ENCODE results near the gene CHODL. TPM values are rescaled to one million over a fixed set of nuclear protein-coding genes. Genes with fewer than 3 reads are reported as not detected.

Gene CHODL
- total RNA-seq, 1 donor, result not detected

GRCh38 chr21:18222346-18222745 lies 22.3 kb upstream of the CHODL start:
- Histone ChIP-seq H3K27ac (ENCODE audit: low read depth, low read length) (no peak overlapping the region), H4K20me1 (ENCODE audit: insufficient read depth, low read length) (no peaks in the 10 kb centered on the region), H3K4me1 (ENCODE audit: insufficient read depth, low read length) (no peaks in the 10 kb centered on the region), H3K27me3 (ENCODE audit: insufficient read depth, low read length) (no peaks in the 10 kb centered on the region), H3K79me2 (ENCODE audit: insufficient read depth, low read length) (no peaks in the 10 kb centered on the region), H3K4me2 (ENCODE audit: insufficient read depth, low read length) (no peak overlapping the region), H3K9me3 (ENCODE audit: low read depth, low read length) (peaks cover 5% of the 10 kb centered on the region), H3K36me3 (ENCODE audit: insufficient read depth, low read length) (no peaks in the 10 kb centered on the region), H3K4me3 (ENCODE audit: insufficient read depth, low read length) (no peak overlapping the region), H2AFZ (ENCODE audit: low read length) (no peak overlapping the region)
- no peak for DNase-seq (ENCODE audit: insufficient read length, low spot score, missing footprints)
- no peak for TF ChIP-seq CTCF (IDR thresholded peaks at IDR 0.05; ENCODE audit: extremely low read depth, low read depth, low read length)

GRCh38 chr21:18228060-18228739 lies 16.4 kb upstream of the CHODL start:
- Histone ChIP-seq H3K4me1 (ENCODE audit: insufficient read depth, low read length) (no peaks in the 10 kb centered on the region), H3K4me3 (ENCODE audit: insufficient read depth, low read length) (no peak overlapping the region), H3K27me3 (ENCODE audit: insufficient read depth, low read length) (no peaks in the 10 kb centered on the region), H2AFZ (ENCODE audit: low read length) (no peak overlapping the region), H3K9me3 (ENCODE audit: low read depth, low read length) (peaks cover 3% of the 10 kb centered on the region), H3K4me2 (ENCODE audit: insufficient read depth, low read length) (no peak overlapping the region), H3K79me2 (ENCODE audit: insufficient read depth, low read length) (no peaks in the 10 kb centered on the region), H3K36me3 (ENCODE audit: insufficient read depth, low read length) (no peaks in the 10 kb centered on the region), H4K20me1 (ENCODE audit: insufficient read depth, low read length) (no peaks in the 10 kb centered on the region), H3K27ac (ENCODE audit: low read depth, low read length) (no peak overlapping the region)
- DNase-seq (ENCODE audit: insufficient read length, low spot score, missing footprints), result no peak
- TF ChIP-seq CTCF (IDR thresholded peaks at IDR 0.05; ENCODE audit: extremely low read depth, low read depth, low read length), result no peak

GRCh38 chr21:18235545-18235944 lies 9.1 kb upstream of the CHODL start:
- H4K20me1 ChIP-seq (ENCODE audit: insufficient read depth, low read length), result no peaks in the 10 kb centered on the region
- no peak for DNase-seq (ENCODE audit: insufficient read length, low spot score, missing footprints)
- no peaks in the 10 kb centered on the region for H3K79me2 ChIP-seq (ENCODE audit: insufficient read depth, low read length)
- H3K9me3 ChIP-seq (ENCODE audit: low read depth, low read length), result peaks cover 6% of the 10 kb centered on the region
- H3K36me3 ChIP-seq (ENCODE audit: insufficient read depth, low read length), result no peaks in the 10 kb centered on the region
- no peak for TF ChIP-seq CTCF (IDR thresholded peaks at IDR 0.05; ENCODE audit: extremely low read depth, low read depth, low read length)
- no peak overlapping the region for H3K4me2 ChIP-seq (ENCODE audit: insufficient read depth, low read length)
- H3K27me3 ChIP-seq (ENCODE audit: insufficient read depth, low read length), result no peaks in the 10 kb centered on the region
- H2AFZ ChIP-seq (ENCODE audit: low read length), result no peak overlapping the region
- H3K4me1 ChIP-seq (ENCODE audit: insufficient read depth, low read length), result no peaks in the 10 kb centered on the region
- no peak overlapping the region for H3K4me3 ChIP-seq (ENCODE audit: insufficient read depth, low read length)
- no peak overlapping the region for H3K27ac ChIP-seq (ENCODE audit: low read depth, low read length)

- H3K36me3 ChIP-seq (ENCODE audit: insufficient read depth, low read length), result no peaks in the 10 kb centered on the region
- peaks cover 3% of the 10 kb centered on the region for H3K9me3 ChIP-seq (ENCODE audit: low read depth, low read length)
- no peak for DNase-seq (ENCODE audit: insufficient read length, low spot score, missing footprints)
- no peak overlapping the region for H3K4me2 ChIP-seq (ENCODE audit: insufficient read depth, low read length)
- H2AFZ ChIP-seq (ENCODE audit: low read length), result no peak overlapping the region
- H4K20me1 ChIP-seq (ENCODE audit: insufficient read depth, low read length), result no peaks in the 10 kb centered on the region
- no peak overlapping the region for H3K4me3 ChIP-seq (ENCODE audit: insufficient read depth, low read length)
- no peak for TF ChIP-seq CTCF (IDR thresholded peaks at IDR 0.05; ENCODE audit: extremely low read depth, low read depth, low read length)
- H3K27ac ChIP-seq (ENCODE audit: low read depth, low read length), result no peak overlapping the region
- no peaks in the 10 kb centered on the region for H3K27me3 ChIP-seq (ENCODE audit: insufficient read depth, low read length)
- H3K79me2 ChIP-seq (ENCODE audit: insufficient read depth, low read length), result no peaks in the 10 kb centered on the region
- no peaks in the 10 kb centered on the region for H3K4me1 ChIP-seq (ENCODE audit: insufficient read depth, low read length)
Observed at GRCh38 chr21:18245464-18245967, 883 bp downstream of the CHODL start.
